ENCODE measurements around the gene ANO2.
A peak's percentile ranks its signal among the peaks of the same experiment; 100 is the strongest.
"Not testable (repeated sequence)": the region's sequence is repeated elsewhere in the genome, so short reads cannot be mapped to it uniquely, and the experiment has no call there.

The ANO2 gene

GRCh38 chr12:5669624-5670023 lies 275.4 kb downstream of the ANO2 start:
- not testable (repeated sequence) for DNase-seq (ENCODE audit: low read depth)

DNA sequence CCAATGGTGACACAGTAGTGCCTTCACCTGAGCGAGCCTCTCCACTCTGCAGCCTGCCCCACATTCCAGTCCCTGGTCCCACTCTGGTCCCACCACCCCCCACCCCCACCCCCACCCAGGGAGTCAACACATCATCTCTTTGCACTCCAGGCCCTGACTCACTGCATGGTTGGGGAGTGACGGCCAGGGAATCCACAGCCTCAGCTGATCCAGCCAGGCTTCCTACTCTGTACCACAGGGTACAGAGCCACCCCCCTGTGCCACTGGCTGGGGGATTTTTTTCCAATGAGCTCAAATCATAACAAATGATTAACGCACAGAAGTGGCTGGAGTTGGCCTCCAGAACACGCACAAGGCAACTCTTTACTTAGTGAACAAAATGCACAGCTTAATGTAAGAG lies 279.4 kb downstream of the ANO2 start:
- DNase-seq (ENCODE audit: low read depth) = peak; percentile 90

GRCh38 chr12:5661811-5662210 lies 283.2 kb downstream of the ANO2 start:
- DNase-seq (ENCODE audit: low read depth) = no peak

- no peak for DNase-seq (ENCODE audit: low read depth)
These were observed 284.8 kb downstream of the ANO2 start for GRCh38 chr12:5660238-5660637.

- not testable (repeated sequence) for DNase-seq (ENCODE audit: low read depth)
These were observed 286.6 kb downstream of the ANO2 start for GRCh38 chr12:5658339-5658941.

DNA sequence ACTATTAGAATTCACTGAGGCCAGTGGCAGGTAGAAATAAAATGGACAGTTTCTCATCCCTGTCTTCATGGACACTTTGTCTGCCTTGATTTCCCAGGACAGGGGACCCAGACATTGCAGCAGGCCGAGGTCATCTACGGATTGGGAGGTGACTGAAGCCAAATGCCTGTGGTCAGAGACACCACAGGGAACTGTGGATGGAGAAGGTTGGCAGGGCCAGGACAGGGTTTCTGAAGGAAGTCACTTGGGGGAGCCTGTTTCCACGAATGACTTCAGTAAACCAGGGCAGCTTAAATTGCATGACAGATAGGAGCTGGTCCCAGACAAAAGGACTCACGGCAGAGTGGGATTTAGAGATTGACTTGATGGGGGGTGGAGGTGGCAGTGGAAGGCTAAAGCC lies 288.2 kb downstream of the ANO2 start:
- DNase-seq (ENCODE audit: low read depth) = no peak

DNA sequence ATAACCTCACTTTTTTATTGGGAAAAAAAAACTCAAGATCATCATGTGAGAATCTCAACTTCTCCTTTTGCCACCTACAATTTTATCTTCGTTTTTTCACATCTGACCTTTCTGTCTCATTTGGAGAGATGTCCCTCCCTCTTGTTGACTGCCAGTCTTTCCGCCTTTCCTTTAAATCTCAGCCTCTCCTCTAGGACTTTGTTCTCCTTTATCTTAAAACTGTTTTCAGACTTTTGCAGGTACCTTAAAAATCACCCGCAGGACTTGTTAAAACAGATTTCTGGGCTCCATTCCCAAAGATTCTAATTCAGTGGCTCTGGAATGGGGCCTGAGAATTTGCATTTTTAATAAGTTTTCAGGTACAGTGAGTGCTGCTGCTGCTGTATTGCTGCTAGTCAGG lies 289.9 kb downstream of the ANO2 start:
- DNase-seq (ENCODE audit: low read depth) = no peak

GRCh38 chr12:5654019-5654418 lies 291.0 kb downstream of the ANO2 start:
- DNase-seq (ENCODE audit: low read depth) = no peak

DNA sequence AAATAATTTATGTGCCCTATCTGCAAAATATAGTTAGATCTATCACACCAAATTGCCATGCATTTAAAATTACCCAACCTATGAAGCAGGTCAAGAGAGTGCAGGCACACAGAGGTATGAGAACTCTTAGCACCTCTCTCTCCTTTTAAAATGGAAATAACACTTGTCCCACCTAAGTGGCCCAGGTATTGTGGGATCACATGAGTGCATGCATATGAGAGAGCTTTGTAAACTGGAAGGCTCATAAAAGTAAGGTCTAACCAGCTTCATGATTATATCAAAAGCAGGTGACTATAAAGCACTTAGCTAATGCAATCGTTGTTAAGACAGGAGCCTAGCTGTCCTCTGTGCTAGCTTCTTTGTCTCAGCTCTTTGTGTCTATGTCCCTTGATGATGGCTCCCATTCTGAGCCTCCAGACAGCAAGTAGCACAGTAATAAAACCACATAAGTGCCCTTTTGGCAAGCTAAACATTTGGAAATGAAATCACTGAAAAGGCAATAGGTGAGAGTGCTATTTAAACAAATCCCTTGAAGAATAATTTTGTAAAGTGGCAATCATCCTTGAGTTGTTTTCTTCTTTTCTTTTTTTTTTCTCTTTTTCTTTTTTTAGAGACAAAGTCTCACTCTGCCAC lies 294.1 kb downstream of the ANO2 start:
- no peak for DNase-seq (ENCODE audit: low read depth)

DNA sequence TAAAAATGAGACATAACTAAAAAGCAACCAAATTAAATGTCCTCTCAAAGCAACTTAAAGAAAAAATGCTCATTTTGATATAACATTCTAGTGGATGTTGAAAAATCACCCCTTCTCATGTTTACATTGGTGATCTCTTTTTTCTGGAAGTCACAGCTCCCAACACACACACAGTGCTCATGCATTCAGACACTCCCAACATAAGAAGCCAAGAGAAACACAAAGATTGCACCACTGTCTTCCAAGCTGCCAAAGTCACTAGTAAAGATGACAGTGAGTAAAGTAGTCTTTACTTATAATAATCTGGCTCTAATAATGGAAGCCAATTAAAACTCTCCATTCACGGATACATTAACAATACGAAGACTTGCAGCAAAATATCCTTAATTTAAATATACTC lies 294.8 kb downstream of the ANO2 start:
- no peak for DNase-seq (ENCODE audit: low read depth)

- no peak for DNase-seq (ENCODE audit: low read depth)
These were observed 296.2 kb downstream of the ANO2 start for GRCh38 chr12:5648692-5649359.

DNA sequence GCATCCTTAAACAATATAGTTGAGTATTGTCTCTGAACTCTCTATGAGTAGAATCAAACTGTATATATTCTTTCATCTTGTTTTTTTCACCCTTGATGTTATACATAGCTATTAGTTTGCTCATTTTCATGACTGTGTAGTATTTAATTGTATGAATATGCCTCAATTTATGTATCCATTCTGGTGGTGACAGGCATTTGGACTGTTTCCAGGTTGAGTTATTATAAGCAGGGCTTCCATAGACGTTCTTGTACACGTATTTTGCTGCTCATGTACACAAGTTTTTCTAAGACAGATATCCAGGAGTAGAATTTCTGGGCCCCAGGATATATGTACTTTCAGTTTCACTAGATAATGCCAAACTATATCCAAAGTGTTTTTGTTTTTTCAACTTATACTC lies 301.8 kb downstream of the ANO2 start:
- DNase-seq (ENCODE audit: low read depth) = no peak

DNA sequence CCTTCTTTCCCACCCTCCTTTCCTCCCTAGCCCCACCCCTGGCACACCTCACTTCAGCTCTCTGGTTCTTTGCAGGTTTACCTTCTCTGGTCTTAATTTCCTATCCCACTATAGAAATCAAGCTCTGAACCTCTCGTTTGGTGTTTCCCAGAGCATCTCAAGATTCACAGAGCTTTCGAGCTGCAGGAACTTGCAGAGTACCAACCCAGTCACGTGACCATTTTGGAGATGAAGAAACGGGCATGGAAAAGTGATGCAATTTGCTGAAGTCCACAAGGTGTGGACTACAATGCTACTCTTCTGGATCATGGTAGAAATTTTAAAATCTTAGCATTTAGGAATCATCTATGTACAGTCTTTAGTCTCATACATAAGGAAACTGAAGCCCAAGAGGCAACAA lies 307.4 kb downstream of the ANO2 start:
- no peak for DNase-seq (ENCODE audit: low read depth)

DNA sequence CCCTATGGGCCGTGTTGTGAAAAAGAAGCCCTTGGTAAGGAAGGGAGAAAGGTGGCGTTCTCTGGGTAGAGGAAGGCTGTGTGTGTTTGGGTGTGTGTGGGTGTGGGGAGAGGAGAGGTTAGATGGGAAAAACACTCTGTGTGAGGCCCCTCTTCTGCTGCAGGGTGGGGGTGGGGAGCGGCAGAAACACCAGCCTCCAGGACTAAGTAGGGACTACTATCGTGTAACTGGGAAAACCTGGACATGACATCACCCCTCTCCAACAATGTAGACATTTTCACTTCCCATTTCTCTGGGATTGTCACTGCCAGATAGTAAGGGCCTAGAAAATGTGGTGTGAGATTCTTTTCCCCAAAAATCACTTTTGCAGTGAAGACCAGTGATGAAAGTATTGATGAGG lies 308.2 kb downstream of the ANO2 start:
- DNase-seq (ENCODE audit: low read depth) = no peak

DNA sequence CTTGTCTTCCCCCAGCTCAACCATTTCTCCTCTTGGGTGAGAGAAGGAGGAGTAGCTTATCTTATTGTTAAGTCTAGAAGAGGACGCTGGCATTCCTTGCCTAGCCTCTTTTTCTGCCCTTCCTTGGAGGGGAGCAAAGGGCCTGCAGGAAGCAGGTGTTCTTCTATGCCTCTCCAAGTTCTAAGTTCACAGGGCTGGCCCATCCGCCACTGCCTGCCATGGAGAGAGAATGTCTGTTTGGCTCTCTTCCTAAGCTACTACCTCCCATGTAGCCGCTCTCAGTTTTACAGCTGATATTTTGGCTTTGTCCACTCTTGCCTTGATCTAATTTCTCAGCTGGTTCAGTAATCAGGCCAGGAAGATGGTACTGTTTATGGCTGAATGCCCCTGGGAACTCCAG lies 312.0 kb downstream of the ANO2 start:
- no peak for DNase-seq (ENCODE audit: low read depth)

DNA sequence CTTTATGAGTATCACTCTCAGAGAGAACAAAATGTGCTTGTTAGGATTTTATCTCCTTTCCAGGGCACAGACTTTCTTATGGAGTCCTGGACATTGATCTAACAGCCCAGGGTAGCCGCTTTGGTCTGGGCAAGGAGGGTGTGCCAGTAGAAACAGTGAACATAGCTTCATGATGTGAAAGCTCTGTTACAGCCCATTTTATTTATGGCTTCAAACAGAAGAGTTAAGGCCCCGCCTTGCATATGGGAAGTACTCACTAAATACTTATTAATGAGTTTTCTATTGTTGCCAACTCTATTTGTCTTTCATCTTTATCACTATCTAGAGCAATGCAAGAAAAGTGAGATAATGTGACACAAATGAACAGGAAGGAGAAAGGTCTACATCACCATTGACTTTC lies 312.6 kb downstream of the ANO2 start:
- DNase-seq (ENCODE audit: low read depth) = no peak

- no peak for DNase-seq (ENCODE audit: low read depth)
These were observed 313.6 kb downstream of the ANO2 start for GRCh38 chr12:5631497-5631896.

DNA sequence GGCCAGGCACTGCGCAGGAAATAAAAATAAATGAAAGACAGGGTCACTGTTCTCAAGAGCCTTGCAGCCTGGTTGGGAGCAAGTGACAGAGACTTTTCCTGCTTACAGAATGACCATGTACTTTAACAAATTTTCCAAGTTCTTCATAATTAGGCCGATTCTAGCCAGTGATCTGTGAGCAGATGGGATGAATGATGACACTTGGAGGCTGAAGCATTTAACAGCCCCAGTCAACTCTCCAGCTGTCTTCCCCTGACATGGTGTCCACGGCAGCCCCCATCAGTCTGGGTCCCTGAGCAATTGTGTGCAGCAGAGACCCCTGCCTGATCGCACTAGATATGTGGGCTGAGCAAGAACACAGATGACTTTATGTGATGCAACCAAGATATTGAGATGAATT lies 314.3 kb downstream of the ANO2 start:
- no peak for DNase-seq (ENCODE audit: low read depth)

DNA sequence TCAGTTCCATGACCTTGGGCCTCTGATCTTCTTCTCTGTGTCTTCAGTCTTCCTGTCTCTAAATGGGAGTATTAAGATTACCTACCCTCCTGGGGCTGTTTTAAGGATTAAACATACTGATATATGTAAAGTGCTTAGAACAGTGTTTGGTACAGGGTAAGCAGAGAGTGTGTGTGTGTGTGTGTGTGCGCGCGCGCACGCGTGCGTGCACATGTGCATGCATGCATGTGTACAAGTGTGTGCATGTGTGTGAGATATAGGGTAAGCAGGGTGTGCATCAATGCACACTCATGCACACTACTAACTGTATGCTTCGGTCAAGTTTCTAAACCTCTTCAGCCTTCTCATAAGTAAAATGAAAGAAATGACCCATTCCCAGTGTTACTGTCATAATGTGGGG lies 316.6 kb downstream of the ANO2 start:
- DNase-seq (ENCODE audit: low read depth) = no peak

DNA sequence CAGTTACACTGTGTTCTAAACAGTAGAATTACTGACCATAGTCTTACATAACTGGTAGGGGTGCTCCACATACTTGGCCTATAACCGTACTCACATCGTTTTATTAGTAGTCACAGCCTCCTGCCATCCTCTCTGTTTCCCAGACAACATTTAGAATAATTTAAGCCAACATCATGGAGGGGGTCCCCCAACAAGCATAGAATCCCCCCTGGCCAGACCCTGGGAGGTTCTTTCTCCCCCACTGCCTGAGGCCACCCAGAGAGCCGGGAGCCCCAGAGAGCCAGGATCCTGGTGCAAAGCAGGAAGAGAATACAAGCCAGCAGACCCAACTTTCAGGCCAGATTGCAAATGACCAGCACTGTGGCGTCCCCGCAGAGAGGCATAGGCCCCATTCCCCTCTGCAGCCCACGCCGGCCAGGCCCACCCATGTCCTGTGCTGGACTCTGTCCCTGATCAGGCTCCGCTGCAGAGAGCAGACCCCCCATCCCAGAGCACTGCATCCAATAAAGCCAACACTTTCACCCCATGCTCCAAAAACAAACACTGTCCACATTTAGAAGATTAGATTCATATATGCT lies 317.9 kb downstream of the ANO2 start:
- no peak for DNase-seq (ENCODE audit: low read depth)

DNA sequence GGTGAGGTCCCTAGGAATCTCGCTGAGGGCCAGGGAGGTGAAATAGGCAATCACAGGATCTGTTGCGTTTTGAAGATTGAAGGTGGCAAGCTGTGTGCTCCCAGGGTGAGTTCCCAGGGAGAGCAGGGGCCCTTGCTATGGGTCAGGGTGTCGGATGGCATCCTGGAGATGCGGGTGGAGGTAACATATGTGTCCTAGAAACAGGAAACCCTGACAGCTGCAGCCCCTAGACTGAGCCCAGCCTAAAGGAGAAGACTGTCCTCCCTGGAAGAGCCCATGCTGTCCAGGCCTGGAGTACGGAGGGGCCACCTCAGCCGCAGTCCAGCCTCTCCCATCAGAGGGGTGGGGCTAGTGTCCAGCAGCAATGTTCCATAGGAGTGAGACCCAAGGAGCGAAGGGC lies 318.9 kb downstream of the ANO2 start:
- DNase-seq (ENCODE audit: low read depth) = no peak

- DNase-seq (ENCODE audit: low read depth) = no peak
These were observed 320.4 kb downstream of the ANO2 start for GRCh38 chr12:5624486-5625272.

DNA sequence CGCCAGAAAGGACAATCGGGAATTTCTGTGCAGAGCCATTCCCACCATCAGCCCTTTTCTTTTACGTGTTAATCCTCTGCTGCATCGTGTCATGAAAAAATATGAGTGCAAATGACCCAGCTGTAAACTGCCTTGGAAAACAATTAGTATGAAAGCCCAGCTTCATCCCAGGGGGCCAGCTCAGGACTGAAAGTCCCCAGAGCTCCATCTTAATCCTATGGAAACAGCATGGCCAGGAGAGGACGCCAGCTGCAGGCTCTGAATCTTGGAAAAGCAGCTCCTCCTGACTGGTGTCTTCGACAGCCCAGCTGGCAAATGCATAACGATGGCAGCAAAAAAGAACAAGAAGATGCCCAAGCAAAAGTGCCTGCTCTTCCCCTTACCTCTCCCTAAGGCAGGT lies 321.6 kb downstream of the ANO2 start:
- no peak for DNase-seq (ENCODE audit: low read depth)
